Activated T-helper 17 cell treated with anti-CD3 and anti-CD28 coated beads, Interleukin-2, amount 50 U/mL, for 72 hours (primary cell): ENCODE measurements around the gene PDHX. TPM values are rescaled to one million over a fixed set of nuclear protein-coding genes. Genes with fewer than 3 reads are reported as not detected.

Experiments used
- ATAC-seq: fragments of 150-1000 bp; cut with Tn5 transposase; replicated peaks from 2 replicates; pipeline ENCODE4 v1.10.0; 2021; ENCODE audit warnings: mild to moderate bottlenecking, moderate library complexity
- H3K27ac Mint-ChIP-seq: one replicate; pipeline ENCODE4 v1.8.0; 2022; ENCODE audit warnings: mixed read lengths
- H3K27me3 Mint-ChIP-seq: one replicate; pipeline ENCODE4 v1.8.0; 2022; ENCODE audit warnings: mixed read lengths
- H3K36me3 Mint-ChIP-seq: one replicate; pipeline ENCODE4 v1.8.0; 2022; ENCODE audit warnings: low read depth, mild to moderate bottlenecking, mixed read lengths
- H3K4me1 Mint-ChIP-seq: one replicate; pipeline ENCODE4 v1.8.0; 2022; ENCODE audit warnings: mixed read lengths
- H3K4me3 Mint-ChIP-seq: one replicate; pipeline ENCODE4 v1.8.0; 2022; ENCODE audit warnings: mild to moderate bottlenecking, mixed read lengths
- H3K9me3 Mint-ChIP-seq: one replicate; pipeline ENCODE4 v1.8.0; 2022; ENCODE audit warnings: mixed read lengths
- total RNA-seq, 2 donors: library from RNA; stranded (reverse); gene quantifications; one replicate each; pipeline ENCODE4 v1.2.3, GENCODE V29; 2022

PDHX gene
- total RNA-seq, 2 donors from 2014 or later: 23.9 to 28.2 TPM

DNA sequence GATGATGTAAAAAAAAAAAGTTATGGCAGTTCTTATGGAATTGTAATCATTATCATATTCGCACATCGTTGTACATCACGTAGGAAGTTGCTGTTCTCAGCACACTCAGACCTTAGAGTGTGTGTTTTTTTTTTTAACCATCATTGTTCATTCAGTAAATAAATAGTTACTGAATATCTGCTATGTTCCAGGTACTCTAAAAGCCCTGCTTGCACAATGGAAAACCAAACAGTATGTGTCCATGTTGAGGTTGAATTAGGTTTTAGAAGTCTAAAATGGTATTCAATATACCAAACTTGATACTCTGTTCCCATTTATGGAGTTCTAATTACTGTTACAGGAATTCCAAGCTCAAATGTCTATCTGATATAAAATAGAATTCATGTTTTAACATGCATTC, 41.2 kb downstream of the PDHX start:
- no peaks in the 10 kb centered on the region for H3K9me3 Mint-ChIP-seq
- no peak for ATAC-seq
- no peak overlapping the region for H3K4me3 Mint-ChIP-seq
- H3K36me3 Mint-ChIP-seq: peaks cover 52% of the 10 kb centered on the region
- no peaks in the 10 kb centered on the region for H3K27me3 Mint-ChIP-seq
- H3K27ac Mint-ChIP-seq: no peak overlapping the region
- H3K4me1 Mint-ChIP-seq: peaks cover 6% of the 10 kb centered on the region

DNA sequence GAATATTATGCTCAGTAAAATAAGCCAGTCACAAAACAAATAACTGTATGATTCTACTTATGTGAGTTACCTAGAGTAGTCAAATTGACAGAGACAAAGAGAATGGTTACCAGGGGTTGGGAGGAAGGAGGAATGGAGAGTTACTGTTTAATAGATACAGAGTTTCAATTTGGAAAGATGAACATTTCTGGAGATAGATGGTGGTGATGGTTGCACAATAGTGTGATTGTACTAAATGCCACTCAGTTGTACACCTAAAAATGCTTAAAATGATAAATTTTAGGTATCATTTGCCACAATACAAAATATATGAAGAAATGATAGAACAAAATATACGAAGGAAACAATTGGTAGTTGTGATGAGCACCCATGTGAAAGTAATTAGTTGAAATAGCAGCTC, 43.4 kb downstream of the PDHX start:
- no peaks in the 10 kb centered on the region for H3K27me3 Mint-ChIP-seq
- peaks cover 46% of the 10 kb centered on the region for H3K36me3 Mint-ChIP-seq
- H3K4me3 Mint-ChIP-seq: no peak overlapping the region
- H3K9me3 Mint-ChIP-seq: no peaks in the 10 kb centered on the region
- ATAC-seq: no peak
- H3K27ac Mint-ChIP-seq: no peak overlapping the region
- no peaks in the 10 kb centered on the region for H3K4me1 Mint-ChIP-seq

DNA sequence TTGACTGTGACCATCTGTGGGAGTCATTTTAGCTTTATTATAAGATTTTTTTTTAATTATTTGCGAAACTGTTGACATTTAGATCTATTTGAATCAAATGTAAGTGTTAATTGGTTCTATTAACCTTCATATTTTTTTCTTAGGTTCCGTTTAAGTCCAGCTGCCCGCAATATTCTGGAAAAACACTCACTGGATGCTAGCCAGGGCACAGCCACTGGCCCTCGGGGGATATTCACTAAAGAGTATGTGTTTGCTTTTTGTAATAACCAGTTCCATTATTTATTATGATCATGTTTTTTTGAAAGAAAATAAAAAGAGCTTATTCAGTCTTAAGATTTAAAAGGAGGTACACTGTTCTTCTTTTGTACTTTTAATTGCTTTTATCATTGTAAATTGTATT, 43.9 kb downstream of the PDHX start:
- Mint-ChIP-seq H3K4me3 (no peak overlapping the region), H3K27ac (no peak overlapping the region), H3K36me3 (peaks cover 49% of the 10 kb centered on the region), H3K4me1 (no peaks in the 10 kb centered on the region), H3K27me3 (no peaks in the 10 kb centered on the region), H3K9me3 (no peaks in the 10 kb centered on the region)
- ATAC-seq: no peak

DNA sequence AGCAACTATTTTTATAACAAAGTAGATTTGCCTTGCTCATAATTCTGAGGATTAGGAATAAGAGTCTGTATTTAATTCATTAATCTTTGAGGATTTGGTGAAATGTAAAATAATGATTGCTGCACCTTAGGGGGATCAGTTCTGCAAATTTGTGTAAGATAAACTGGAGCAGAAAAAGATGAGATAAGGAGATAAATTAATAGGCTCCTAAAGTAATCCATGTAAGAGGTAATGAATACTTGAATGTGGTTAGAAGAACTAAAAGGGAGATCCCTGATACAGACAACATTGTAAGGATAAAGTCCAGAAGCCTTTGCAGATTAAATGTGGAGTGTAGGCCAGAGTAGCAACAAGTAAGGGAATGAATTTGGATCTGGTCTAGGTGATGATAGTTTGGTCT, 45.6 kb downstream of the PDHX start:
- Mint-ChIP-seq H3K36me3 (peaks cover 56% of the 10 kb centered on the region), H3K27me3 (no peaks in the 10 kb centered on the region), H3K4me3 (no peak overlapping the region), H3K4me1 (no peaks in the 10 kb centered on the region), H3K27ac (no peak overlapping the region), H3K9me3 (no peaks in the 10 kb centered on the region)
- no peak for ATAC-seq

DNA sequence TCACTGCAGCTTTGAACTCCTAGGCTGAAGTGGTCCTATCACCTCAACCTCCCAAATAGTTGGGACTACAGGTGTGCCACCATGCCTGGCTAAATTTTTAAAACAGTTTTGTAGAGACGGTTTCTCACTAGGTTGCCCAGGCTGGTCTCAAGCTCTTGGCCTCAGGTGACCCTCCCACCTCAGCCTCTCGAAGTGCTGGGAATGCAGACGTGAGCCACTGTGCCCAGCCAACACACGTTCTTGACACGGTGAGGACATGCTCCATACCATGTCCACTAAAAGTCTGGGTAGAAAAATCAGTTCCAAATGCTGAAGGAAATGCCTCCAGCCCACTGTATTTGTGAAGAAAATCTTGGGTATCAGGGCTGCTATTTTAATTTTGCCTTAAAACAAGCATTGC, 46.9 kb downstream of the PDHX start:
- Mint-ChIP-seq H3K27ac (no peak overlapping the region), H3K4me3 (no peak overlapping the region), H3K9me3 (no peaks in the 10 kb centered on the region), H3K27me3 (no peaks in the 10 kb centered on the region), H3K4me1 (no peaks in the 10 kb centered on the region), H3K36me3 (peaks cover 62% of the 10 kb centered on the region)
- ATAC-seq: no peak

DNA sequence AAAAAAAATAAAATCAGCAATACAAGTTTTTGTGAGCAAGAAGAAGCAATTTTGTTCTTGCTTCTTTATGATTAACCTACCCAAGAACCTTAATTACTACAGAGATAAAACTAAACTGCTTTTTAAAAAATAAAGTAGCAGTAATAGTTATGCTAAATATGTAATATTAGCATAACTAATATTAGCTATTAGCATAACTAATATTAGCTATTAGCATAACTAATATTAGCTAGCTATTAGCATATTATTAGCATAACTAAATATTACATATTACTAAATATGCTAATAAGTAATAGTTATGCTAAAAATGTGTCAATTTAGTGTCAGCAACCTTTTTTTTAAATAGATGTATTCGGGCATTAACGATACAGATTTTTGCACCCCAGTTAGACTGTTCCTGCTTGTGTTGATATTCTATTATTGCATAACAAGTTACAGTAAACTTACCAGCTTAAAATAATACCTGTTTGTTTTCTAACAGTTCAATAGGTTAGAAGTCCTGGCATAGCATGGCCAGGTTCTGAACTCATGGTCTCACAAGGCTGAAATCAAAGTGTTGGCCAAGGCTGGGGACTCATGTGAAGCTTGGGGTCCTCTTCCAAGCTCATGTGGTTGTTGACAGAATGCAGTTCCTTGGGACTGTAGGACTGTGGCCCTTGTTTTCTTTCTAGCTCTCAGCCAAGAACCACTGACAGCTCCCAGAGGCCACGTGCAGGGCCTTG, 48.4 kb downstream of the PDHX start:
- no peaks in the 10 kb centered on the region for H3K9me3 Mint-ChIP-seq
- H3K4me3 Mint-ChIP-seq: no peak overlapping the region
- peaks cover 61% of the 10 kb centered on the region for H3K36me3 Mint-ChIP-seq
- no peak overlapping the region for H3K27ac Mint-ChIP-seq
- H3K27me3 Mint-ChIP-seq: no peaks in the 10 kb centered on the region
- ATAC-seq: no peak
- no peaks in the 10 kb centered on the region for H3K4me1 Mint-ChIP-seq

DNA sequence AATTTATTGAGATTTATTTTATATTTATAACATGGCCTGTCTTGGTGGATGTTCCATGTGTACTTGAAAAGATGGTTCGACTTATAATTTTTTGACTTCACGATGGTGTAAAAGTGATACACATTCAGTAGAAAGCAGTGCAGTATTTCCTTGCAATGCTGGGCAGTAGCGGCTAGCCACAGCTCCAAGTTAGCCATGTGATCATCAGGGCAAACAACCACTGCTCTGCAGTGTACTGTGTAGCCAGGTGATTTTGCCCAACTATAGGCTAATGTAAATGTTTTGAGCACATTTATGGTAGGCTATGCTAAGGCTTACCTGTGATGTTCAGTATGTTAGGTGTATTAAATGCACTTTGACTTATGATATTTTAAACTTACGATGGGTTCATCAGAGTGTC, 52.4 kb downstream of the PDHX start:
- Mint-ChIP-seq H3K36me3 (peaks cover 80% of the 10 kb centered on the region), H3K27me3 (no peaks in the 10 kb centered on the region), H3K4me1 (no peaks in the 10 kb centered on the region), H3K9me3 (no peaks in the 10 kb centered on the region), H3K4me3 (no peak overlapping the region), H3K27ac (no peak overlapping the region)
- ATAC-seq: no peak

DNA sequence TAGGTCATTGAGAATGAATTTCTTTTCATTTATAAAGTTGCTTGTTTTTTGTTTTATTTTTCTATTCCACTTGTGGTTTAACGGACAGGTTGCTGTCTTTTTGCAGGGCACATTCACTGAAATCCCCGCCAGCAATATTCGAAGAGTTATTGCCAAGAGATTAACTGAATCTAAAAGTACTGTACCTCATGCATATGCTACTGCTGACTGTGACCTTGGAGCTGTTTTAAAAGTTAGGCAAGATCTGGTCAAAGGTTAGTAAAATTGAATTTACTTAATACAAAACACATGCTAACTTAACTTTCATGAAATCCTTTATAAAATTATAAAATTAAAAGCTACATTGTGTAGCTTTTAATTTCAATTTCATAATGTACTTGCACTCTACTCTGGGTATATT, 53.6 kb downstream of the PDHX start:
- H3K36me3 Mint-ChIP-seq: peaks cover 87% of the 10 kb centered on the region
- H3K27me3 Mint-ChIP-seq: no peaks in the 10 kb centered on the region
- H3K4me1 Mint-ChIP-seq: no peaks in the 10 kb centered on the region
- H3K27ac Mint-ChIP-seq: no peak overlapping the region
- H3K9me3 Mint-ChIP-seq: no peaks in the 10 kb centered on the region
- no peak overlapping the region for H3K4me3 Mint-ChIP-seq
- ATAC-seq: no peak

DNA sequence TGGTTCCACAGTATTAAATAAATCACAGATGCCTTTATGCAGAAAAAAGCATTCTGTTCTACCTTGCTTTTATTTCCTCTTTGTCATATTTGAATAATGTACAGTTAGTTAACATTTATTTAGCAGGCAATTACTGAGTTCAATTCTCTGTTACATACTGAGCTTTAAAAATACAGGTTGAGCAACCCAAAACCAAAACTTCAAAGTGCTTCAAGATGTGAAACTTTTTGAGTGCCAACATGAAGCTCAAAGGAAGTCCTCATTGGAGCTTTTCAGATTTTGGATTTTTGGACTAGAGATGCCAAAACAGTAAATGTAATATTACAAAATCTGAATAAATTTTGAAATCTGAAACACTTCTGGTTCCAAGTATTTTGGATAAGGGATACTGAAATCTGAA, 54.1 kb downstream of the PDHX start:
- Mint-ChIP-seq H3K27ac (no peak overlapping the region), H3K27me3 (no peaks in the 10 kb centered on the region), H3K4me3 (no peak overlapping the region), H3K4me1 (no peaks in the 10 kb centered on the region), H3K36me3 (peaks cover 87% of the 10 kb centered on the region), H3K9me3 (no peaks in the 10 kb centered on the region)
- no peak for ATAC-seq

DNA sequence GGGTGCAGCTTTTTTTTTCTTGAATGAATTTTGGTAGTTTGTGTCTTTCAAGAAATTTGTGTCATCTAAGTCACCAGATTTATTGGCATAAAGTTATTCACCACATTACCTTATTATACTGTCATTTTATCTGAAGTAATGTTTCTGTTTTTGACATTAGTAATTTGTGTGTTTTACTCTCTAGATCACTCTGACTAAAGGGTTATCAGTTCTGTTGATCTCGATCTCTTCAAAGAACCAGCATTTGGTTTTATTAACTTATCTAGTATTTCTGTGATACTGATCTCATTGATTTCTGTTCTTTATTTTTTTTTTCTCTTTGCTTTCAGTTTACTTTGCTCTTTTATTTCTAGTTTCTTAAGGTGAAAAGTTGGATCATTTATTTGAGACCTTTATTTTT, 55.5 kb downstream of the PDHX start:
- Mint-ChIP-seq H3K36me3 (peaks cover 92% of the 10 kb centered on the region), H3K27me3 (no peaks in the 10 kb centered on the region)

DNA sequence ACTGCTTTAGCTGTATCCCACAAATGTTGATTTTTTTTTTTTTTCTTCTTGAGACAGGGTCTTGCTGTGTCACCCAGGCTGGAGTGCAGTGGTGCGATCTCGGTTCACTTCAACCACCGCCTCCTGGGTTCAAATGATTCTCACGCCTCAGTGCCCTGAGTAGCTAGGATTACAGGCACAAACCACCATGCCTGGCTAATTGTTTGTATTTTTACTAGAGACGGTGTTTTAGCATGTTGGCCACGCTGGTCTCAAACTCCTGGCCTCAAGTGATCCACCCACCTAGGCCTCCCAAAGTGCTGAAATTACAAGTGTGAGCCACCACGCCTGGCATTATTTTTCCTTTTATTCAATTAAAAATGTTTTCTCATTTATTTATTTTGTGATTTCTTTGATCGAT, 55.9 kb downstream of the PDHX start:
- H3K27me3 Mint-ChIP-seq: no peaks in the 10 kb centered on the region
- ATAC-seq: no peak
- no peak overlapping the region for H3K4me3 Mint-ChIP-seq
- no peaks in the 10 kb centered on the region for H3K9me3 Mint-ChIP-seq
- no peaks in the 10 kb centered on the region for H3K4me1 Mint-ChIP-seq
- H3K27ac Mint-ChIP-seq: no peak overlapping the region
- H3K36me3 Mint-ChIP-seq: peaks cover 92% of the 10 kb centered on the region

More for the DNA sequence above, 55.5 kb downstream of the PDHX start:
- H3K4me3 Mint-ChIP-seq: no peak overlapping the region
- no peaks in the 10 kb centered on the region for H3K9me3 Mint-ChIP-seq
- no peak for ATAC-seq
- H3K4me1 Mint-ChIP-seq: no peaks in the 10 kb centered on the region
- no peak overlapping the region for H3K27ac Mint-ChIP-seq

DNA sequence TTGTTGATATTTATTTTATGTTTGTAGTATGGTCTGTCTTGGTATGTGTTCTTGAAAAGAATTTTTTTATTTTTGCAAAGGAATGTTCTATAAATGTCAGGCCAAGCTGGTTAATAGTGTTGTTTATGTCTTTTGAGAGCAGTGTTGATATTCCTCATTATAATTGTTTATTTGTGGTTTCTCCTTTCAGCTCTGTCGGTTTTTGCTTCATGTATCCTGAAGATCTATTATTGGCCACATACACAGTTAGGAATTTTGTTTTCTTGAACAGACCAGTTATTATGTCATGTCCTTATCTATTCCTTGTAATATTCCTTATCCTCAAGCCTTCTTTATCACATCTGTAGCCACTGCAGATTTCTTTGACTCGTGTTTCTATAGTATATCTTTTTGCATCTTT, 56.5 kb downstream of the PDHX start:
- no peak overlapping the region for H3K27ac Mint-ChIP-seq
- no peaks in the 10 kb centered on the region for H3K9me3 Mint-ChIP-seq
- H3K27me3 Mint-ChIP-seq: no peaks in the 10 kb centered on the region
- H3K4me1 Mint-ChIP-seq: no peaks in the 10 kb centered on the region
- peaks cover 92% of the 10 kb centered on the region for H3K36me3 Mint-ChIP-seq
- no peak for ATAC-seq
- no peak overlapping the region for H3K4me3 Mint-ChIP-seq

DNA sequence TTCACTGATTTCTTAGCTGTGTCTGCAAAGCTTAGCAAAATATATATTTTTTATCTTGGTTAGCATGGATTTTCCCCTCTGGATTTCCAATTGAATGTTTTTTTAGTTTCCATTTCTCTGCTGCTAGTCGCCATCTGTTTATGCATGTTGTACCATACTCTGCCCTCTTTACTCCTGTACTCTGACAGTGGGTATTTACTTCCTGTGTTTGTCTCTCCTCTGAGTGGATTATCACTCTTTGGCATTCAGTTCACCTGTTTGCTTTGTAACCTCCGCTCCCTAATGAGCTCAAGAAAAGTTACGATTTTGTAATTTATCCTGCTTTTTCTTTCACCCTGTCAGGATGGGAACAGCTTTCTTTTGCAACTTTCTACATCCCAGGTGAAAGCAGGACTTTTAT, 59.1 kb downstream of the PDHX start:
- H3K4me3 Mint-ChIP-seq: no peak overlapping the region
- H3K9me3 Mint-ChIP-seq: no peaks in the 10 kb centered on the region

DNA sequence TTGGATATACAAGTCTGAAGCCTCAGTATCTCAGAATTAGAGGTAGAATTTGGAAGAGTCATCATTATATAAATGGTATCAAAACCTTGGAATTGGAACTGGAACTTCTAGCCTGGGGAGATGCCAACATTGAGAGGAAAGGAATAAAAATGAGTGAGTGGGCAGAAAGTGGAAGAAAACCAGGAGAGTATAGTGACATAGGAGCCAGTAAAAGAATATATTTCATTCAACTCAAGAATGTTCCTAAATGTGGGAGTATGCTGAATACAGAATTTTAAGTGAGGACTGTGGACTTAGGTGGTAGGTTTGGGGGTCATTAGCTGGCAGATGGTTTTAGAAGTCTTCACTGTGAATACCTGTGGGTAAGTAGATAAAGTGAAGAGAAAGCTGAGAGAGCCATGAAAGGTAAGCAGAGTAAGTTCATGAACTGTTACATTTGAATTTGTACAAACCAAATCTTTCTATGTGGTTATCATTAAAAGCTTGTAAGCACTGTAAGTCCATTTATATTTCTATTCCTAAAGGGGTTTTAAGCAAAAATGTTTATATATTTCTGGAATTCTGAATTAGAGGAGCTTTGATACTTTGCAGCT, 60.2 kb downstream of the PDHX start:
- Mint-ChIP-seq H3K9me3 (no peaks in the 10 kb centered on the region), H3K27me3 (no peaks in the 10 kb centered on the region), H3K4me3 (no peak overlapping the region), H3K27ac (no peak overlapping the region), H3K4me1 (no peaks in the 10 kb centered on the region), H3K36me3 (peaks cover 80% of the 10 kb centered on the region)
- no peak for ATAC-seq

More for the DNA sequence above, 59.1 kb downstream of the PDHX start:
- Mint-ChIP-seq H3K36me3 (peaks cover 85% of the 10 kb centered on the region), H3K4me1 (no peaks in the 10 kb centered on the region), H3K27ac (no peak overlapping the region), H3K27me3 (no peaks in the 10 kb centered on the region)
- no peak for ATAC-seq

DNA sequence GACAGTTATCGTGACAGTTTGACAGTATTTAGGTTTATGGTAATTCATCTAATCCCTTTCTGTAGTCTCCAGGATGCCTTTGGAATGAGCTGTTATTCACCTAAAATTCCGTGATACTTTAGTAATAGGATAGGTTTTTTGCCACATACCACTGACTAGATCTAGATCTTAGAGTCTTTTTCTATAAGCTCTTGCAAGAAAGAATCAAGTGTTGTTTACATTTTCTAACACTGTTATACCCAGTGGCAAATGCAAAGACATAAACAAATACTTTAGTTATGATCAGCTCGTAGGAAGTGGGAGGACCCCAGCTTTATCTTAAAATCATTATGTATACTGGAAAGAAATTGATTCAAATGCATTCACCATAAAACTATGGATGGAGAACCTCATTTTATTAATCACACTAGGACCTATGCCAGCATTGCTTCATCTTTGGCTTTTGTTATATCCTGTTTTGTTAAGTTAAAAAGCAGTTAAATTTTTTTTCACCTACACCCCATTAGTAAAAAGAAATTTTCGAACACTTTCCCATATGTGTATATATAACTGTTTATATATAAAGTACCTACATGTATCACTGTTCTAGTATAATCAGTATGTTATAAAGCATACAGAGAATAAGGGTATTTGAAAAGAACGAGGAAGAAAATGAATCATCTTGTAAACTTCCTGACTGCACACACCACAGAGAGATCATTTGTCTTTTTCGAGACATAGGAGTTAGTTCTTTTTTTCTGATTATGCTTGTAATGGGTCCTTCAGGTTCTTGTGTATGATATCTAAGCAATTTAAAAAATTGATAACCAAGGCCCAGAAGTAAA, 60.9 kb downstream of the PDHX start:
- Mint-ChIP-seq H3K27ac (no peak overlapping the region), H3K27me3 (no peaks in the 10 kb centered on the region), H3K36me3 (peaks cover 80% of the 10 kb centered on the region), H3K4me3 (no peak overlapping the region), H3K4me1 (no peaks in the 10 kb centered on the region), H3K9me3 (no peaks in the 10 kb centered on the region)
- no peak for ATAC-seq
